Measurements from ENCODE around the gene ITGAD. TPM values are rescaled to one million over a fixed set of nuclear protein-coding genes. Genes with fewer than 3 reads are reported as not detected.

Gene ITGAD
- total RNA-seq (2014; rRNA removed; shearing (Covaris generic)), result not detected in 2 replicates
- polyA plus RNA-seq (2014; cell fraction: nucleus; rRNA removed), result not detected in 2 replicates

GRCh38 chr16:31393056-31393455 is at the start of gene ITGAD:
ITGAD (plus strand) TSS chr16:31393335; CDS start chr16:31393361, 26 bp downstream.
- DNase-seq (ENCODE audit: extremely low read depth, low read depth), result no peak

- DNase-seq (ENCODE audit: extremely low read depth, low read depth), result no peak
Observed at GRCh38 chr16:31344712-31345111, 48.4 kb upstream of the ITGAD start.

- DNase-seq (ENCODE audit: extremely low read depth, low read depth), result no peak
Observed at GRCh38 chr16:31347445-31347844, 45.7 kb upstream of the ITGAD start.

- DNase-seq (ENCODE audit: extremely low read depth, low read depth), result no peak
Observed at GRCh38 chr16:31348579-31348978, 44.6 kb upstream of the ITGAD start.

- DNase-seq (ENCODE audit: extremely low read depth, low read depth), result no peak
Observed at GRCh38 chr16:31350275-31351005, 42.7 kb upstream of the ITGAD start.

- DNase-seq (ENCODE audit: extremely low read depth, low read depth), result no peak
Observed at GRCh38 chr16:31351246-31351941, 41.7 kb upstream of the ITGAD start.

GRCh38 chr16:31351942-31352325 is 41.2 kb upstream of the ITGAD start:
- no peak for DNase-seq (ENCODE audit: extremely low read depth, low read depth)

- no peak for DNase-seq (ENCODE audit: extremely low read depth, low read depth)
Observed at GRCh38 chr16:31352376-31353115, 40.6 kb upstream of the ITGAD start.

GRCh38 chr16:31354394-31355291 is 38.5 kb upstream of the ITGAD start, which contains the start of gene ITGAX:
ITGAX (plus strand) TSS chr16:31355176; CDS start chr16:31355255, 79 bp downstream.
- peak; percentile 4 for DNase-seq (ENCODE audit: extremely low read depth, low read depth)

GRCh38 chr16:31355431-31356100 is 37.6 kb upstream of the ITGAD start:
- DNase-seq (ENCODE audit: extremely low read depth, low read depth), result no peak

GRCh38 chr16:31356566-31357323 is 36.4 kb upstream of the ITGAD start:
- no peak for DNase-seq (ENCODE audit: extremely low read depth, low read depth)

GRCh38 chr16:31357324-31358109 is 35.6 kb upstream of the ITGAD start:
- no peak for DNase-seq (ENCODE audit: extremely low read depth, low read depth)

- DNase-seq (ENCODE audit: extremely low read depth, low read depth), result no peak
Observed at GRCh38 chr16:31360251-31360650, 32.9 kb upstream of the ITGAD start.

GRCh38 chr16:31361201-31362110 is 31.7 kb upstream of the ITGAD start:
- DNase-seq (ENCODE audit: extremely low read depth, low read depth), result no peak

- DNase-seq (ENCODE audit: extremely low read depth, low read depth), result no peak
Observed at GRCh38 chr16:31362476-31363405, 30.4 kb upstream of the ITGAD start.

- DNase-seq (ENCODE audit: extremely low read depth, low read depth), result no peak
Observed at GRCh38 chr16:31363721-31364120, 29.4 kb upstream of the ITGAD start.
